ENCODE results near the gene CARD14.

GRCh38 chr17:80233202-80233601 is 63.4 kb downstream of the CARD14 start:
- TF ChIP-seq POLR2A (IDR thresholded peaks at IDR 0.05; ENCODE audit: low read depth, low read length) (no peak), POLR2AphosphoS5 (IDR thresholded peaks at IDR 0.05; ENCODE audit: low read depth, low read length) (no peak)
